Rectal smooth muscle tissue (tissue), 1 donor: ENCODE measurements around the gene RAB11FIP4.
"Not testable (repeated sequence)": the region's sequence is repeated elsewhere in the genome, so short reads cannot be mapped to it uniquely, and the experiment has no call there.

Experiments
- H3K27ac ChIP-seq: one replicate; pipeline ENCODE4 v1.7.0; 2013; ENCODE audit warnings: low read depth, low read length, inconsistent platforms
- H3K27me3 ChIP-seq: one replicate; pipeline ENCODE4 v1.7.0; 2013; ENCODE audit warnings: low read length; ENCODE audit not compliant: control insufficient read depth, insufficient read depth
- H3K36me3 ChIP-seq: one replicate; pipeline ENCODE4 v1.7.0; 2013; ENCODE audit warnings: low read length; ENCODE audit not compliant: control insufficient read depth, insufficient read depth
- H3K4me1 ChIP-seq: one replicate; pipeline ENCODE4 v1.7.0; 2013; ENCODE audit warnings: low read length; ENCODE audit not compliant: control insufficient read depth, insufficient read depth
- H3K4me3 ChIP-seq: one replicate; pipeline ENCODE4 v1.7.0; 2013; ENCODE audit warnings: low read length
- H3K9ac ChIP-seq: one replicate; pipeline ENCODE4 v1.7.0; 2013; ENCODE audit warnings: low read length

RAB11FIP4 gene

GRCh38 chr17:31433091-31433790 lies 41.8 kb downstream of the RAB11FIP4 start:
- H3K4me3 ChIP-seq, result no peak overlapping the region
- no peak overlapping the region for H3K9ac ChIP-seq
- H3K4me1 ChIP-seq, result no peaks in the 10 kb centered on the region
- no peak overlapping the region for H3K27ac ChIP-seq
- H3K36me3 ChIP-seq, result no peaks in the 10 kb centered on the region
- H3K27me3 ChIP-seq, result peaks cover 3% of the 10 kb centered on the region

- Histone ChIP-seq H3K9ac (no peak overlapping the region), H3K27me3 (peaks cover 3% of the 10 kb centered on the region), H3K4me3 (no peak overlapping the region), H3K27ac (no peak overlapping the region), H3K4me1 (no peaks in the 10 kb centered on the region), H3K36me3 (no peaks in the 10 kb centered on the region)
Measured at GRCh38 chr17:31433811-31434726, 42.6 kb downstream of the RAB11FIP4 start.

- Histone ChIP-seq H3K36me3 (no peaks in the 10 kb centered on the region), H3K27me3 (peaks cover 3% of the 10 kb centered on the region)
Measured at GRCh38 chr17:31434727-31435050, 43.2 kb downstream of the RAB11FIP4 start.

GRCh38 chr17:31435581-31435980 lies 44.1 kb downstream of the RAB11FIP4 start:
- H3K36me3 ChIP-seq, result no peaks in the 10 kb centered on the region
- peaks cover 3% of the 10 kb centered on the region for H3K27me3 ChIP-seq
- H3K27ac ChIP-seq, result no peak overlapping the region
- H3K4me1 ChIP-seq, result no peaks in the 10 kb centered on the region
- no peak overlapping the region for H3K9ac ChIP-seq
- H3K4me3 ChIP-seq, result no peak overlapping the region

More at GRCh38 chr17:31434727-31435050, 43.2 kb downstream of the RAB11FIP4 start:
- Histone ChIP-seq H3K4me3 (no peak overlapping the region), H3K4me1 (no peaks in the 10 kb centered on the region), H3K27ac (no peak overlapping the region), H3K9ac (no peak overlapping the region)

GRCh38 chr17:31437720-31438400 lies 46.4 kb downstream of the RAB11FIP4 start:
- H3K4me1 ChIP-seq, result no peaks in the 10 kb centered on the region
- no peaks in the 10 kb centered on the region for H3K36me3 ChIP-seq
- H3K4me3 ChIP-seq, result no peak overlapping the region
- H3K27me3 ChIP-seq, result no peaks in the 10 kb centered on the region
- H3K27ac ChIP-seq, result no peak overlapping the region
- H3K9ac ChIP-seq, result no peak overlapping the region

- Histone ChIP-seq H3K4me3 (no peak overlapping the region), H3K4me1 (no peaks in the 10 kb centered on the region), H3K9ac (no peak overlapping the region), H3K36me3 (no peaks in the 10 kb centered on the region), H3K27ac (no peak overlapping the region), H3K27me3 (no peaks in the 10 kb centered on the region)
Measured at GRCh38 chr17:31439716-31440115, 48.2 kb downstream of the RAB11FIP4 start.

GRCh38 chr17:31442276-31442675 lies 50.8 kb downstream of the RAB11FIP4 start:
- Histone ChIP-seq H3K4me1 (no peaks in the 10 kb centered on the region), H3K27me3 (no peaks in the 10 kb centered on the region)

GRCh38 chr17:31442856-31443255 lies 51.4 kb downstream of the RAB11FIP4 start:
- H3K27ac ChIP-seq, H3K27me3 ChIP-seq, H3K4me1 ChIP-seq, H3K36me3 ChIP-seq, H3K9ac ChIP-seq, H3K4me3 ChIP-seq: not testable (repeated sequence)

More at GRCh38 chr17:31442276-31442675, 50.8 kb downstream of the RAB11FIP4 start:
- H3K4me3 ChIP-seq, result no peak overlapping the region
- H3K36me3 ChIP-seq, result no peaks in the 10 kb centered on the region
- no peak overlapping the region for H3K27ac ChIP-seq
- no peak overlapping the region for H3K9ac ChIP-seq

- no peak overlapping the region for H3K4me3 ChIP-seq
- no peaks in the 10 kb centered on the region for H3K4me1 ChIP-seq
- no peak overlapping the region for H3K9ac ChIP-seq
- H3K36me3 ChIP-seq, result no peaks in the 10 kb centered on the region
- H3K27me3 ChIP-seq, result no peaks in the 10 kb centered on the region
- H3K27ac ChIP-seq, result no peak overlapping the region
Measured at GRCh38 chr17:31443386-31443785, 51.9 kb downstream of the RAB11FIP4 start.

GRCh38 chr17:31444026-31444425 lies 52.6 kb downstream of the RAB11FIP4 start:
- no peaks in the 10 kb centered on the region for H3K4me1 ChIP-seq
- H3K9ac ChIP-seq, result no peak overlapping the region
- H3K27ac ChIP-seq, result no peak overlapping the region

GRCh38 chr17:31446195-31446967 lies 54.9 kb downstream of the RAB11FIP4 start:
- H3K9ac ChIP-seq, result no peak overlapping the region
- no peaks in the 10 kb centered on the region for H3K27me3 ChIP-seq
- no peak overlapping the region for H3K4me3 ChIP-seq
- no peaks in the 10 kb centered on the region for H3K36me3 ChIP-seq
- no peaks in the 10 kb centered on the region for H3K4me1 ChIP-seq
- H3K27ac ChIP-seq, result no peak overlapping the region

More at GRCh38 chr17:31444026-31444425, 52.6 kb downstream of the RAB11FIP4 start:
- Histone ChIP-seq H3K27me3 (no peaks in the 10 kb centered on the region), H3K36me3 (no peaks in the 10 kb centered on the region), H3K4me3 (no peak overlapping the region)
